CMK (cell line): ENCODE measurements around the gene SPATA33.
"Not testable (repeated sequence)": the region's sequence is repeated elsewhere in the genome, so short reads cannot be mapped to it uniquely, and the experiment has no call there.

Source experiments
- DNase-seq: peaks from one replicate; pipeline ENCODE4 v3.0.0-alpha.2; 2010; ENCODE audit warnings: low read depth

SPATA33 gene

GRCh38 chr16:89664238-89664637 lies 6.6 kb downstream of the SPATA33 start:
- DNase-seq: not testable (repeated sequence)

GRCh38 chr16:89667000-89667399 lies 9.4 kb downstream of the SPATA33 start:
- not testable (repeated sequence) for DNase-seq

GRCh38 chr16:89667633-89668032 lies 10.0 kb downstream of the SPATA33 start:
- no peak for DNase-seq

- DNase-seq: no peak
Measured at GRCh38 chr16:89668790-89669158, 11.1 kb downstream of the SPATA33 start.

GRCh38 chr16:89669755-89670154 lies 12.1 kb downstream of the SPATA33 start:
- DNase-seq: no peak

- no peak for DNase-seq
Measured at GRCh38 chr16:89670496-89671431, 13.1 kb downstream of the SPATA33 start.

GRCh38 chr16:89671565-89671964 lies 13.9 kb downstream of the SPATA33 start:
- not testable (repeated sequence) for DNase-seq

GRCh38 chr16:89672177-89672941 lies 14.7 kb downstream of the SPATA33 start:
- DNase-seq: no peak

- DNase-seq: no peak
Measured at GRCh38 chr16:89678258-89678657, 20.6 kb downstream of the SPATA33 start.

GRCh38 chr16:89685916-89686315 lies 28.3 kb downstream of the SPATA33 start:
- no peak for DNase-seq

- peak; percentile 65 for DNase-seq
Measured at GRCh38 chr16:89686520-89687091, 29.0 kb downstream of the SPATA33 start, which contains the start of gene CDK10. CDK10 (plus strand) TSS chr16:89686689; CDS start chr16:89686711, 22 bp downstream.

- DNase-seq: no peak
Measured at GRCh38 chr16:89687092-89687940, 29.7 kb downstream of the SPATA33 start.

GRCh38 chr16:89688395-89688794 lies 30.8 kb downstream of the SPATA33 start:
- no peak for DNase-seq

- no peak for DNase-seq
Measured at GRCh38 chr16:89689142-89689541, 31.5 kb downstream of the SPATA33 start.

- not testable (repeated sequence) for DNase-seq
Measured at GRCh38 chr16:89689621-89690020, 32.0 kb downstream of the SPATA33 start.

GRCh38 chr16:89690392-89690901 lies 32.8 kb downstream of the SPATA33 start:
- DNase-seq: no peak

GRCh38 chr16:89691231-89691985 lies 33.8 kb downstream of the SPATA33 start:
- DNase-seq: no peak

- DNase-seq: no peak
Measured at GRCh38 chr16:89691986-89692569, 34.4 kb downstream of the SPATA33 start.

- no peak for DNase-seq
Measured at GRCh38 chr16:89693289-89693731, 35.7 kb downstream of the SPATA33 start.
